Measurements from ENCODE around the gene CACNA1E.

DNA sequence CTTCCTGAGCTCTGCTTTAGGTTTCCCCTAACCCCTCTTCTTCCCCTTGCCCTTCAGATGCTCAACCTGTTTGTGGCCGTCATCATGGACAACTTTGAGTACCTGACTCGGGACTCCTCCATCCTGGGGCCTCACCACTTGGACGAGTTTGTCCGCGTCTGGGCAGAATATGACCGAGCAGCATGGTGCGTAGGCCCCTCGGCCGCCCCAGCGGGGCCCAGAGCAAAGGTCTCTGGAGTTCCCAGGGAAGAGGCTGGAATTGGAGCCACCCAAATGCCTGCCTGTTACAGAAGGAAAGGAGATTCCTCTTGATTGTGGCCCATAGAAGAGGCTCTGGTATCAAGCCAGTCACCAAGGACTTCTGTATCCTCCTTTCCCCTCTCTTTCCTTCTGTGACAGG lies 292.7 kb downstream of the CACNA1E start:
- TF ChIP-seq CTCF (conservative IDR thresholded peaks at IDR 0.05) = no peak
- no peak for TF ChIP-seq ZFX (IDR thresholded peaks at IDR 0.05)
